PC-9 (cell line): Measurements from ENCODE around the gene ACMSD. TPM values are rescaled to one million over a fixed set of nuclear protein-coding genes. Genes with fewer than 3 reads are reported as not detected.

ENCODE experiments used
- BruUV-seq: library from RNA; stranded (reverse); fragments of 400-500 nt; replicated peaks from 2 replicates; lab custom pipeline; 2021; lab: Mats Ljungman, UMichigan
- CTCF ChIA-PET: fragments of 300-600 bp; sonication (Branson Sonifier 250); formaldehyde crosslinking; loops from one replicate; lab custom pipeline; 2022; ENCODE audit warnings: antibody characterized with exemption; lab: Charles Lee
- POLR2A ChIA-PET: fragments of 300-600 bp; sonication (Branson Sonifier 250); formaldehyde crosslinking; loops from one replicate; lab custom pipeline; 2022; ENCODE audit warnings: antibody characterized with exemption; ENCODE audit not compliant: unreplicated experiment; lab: Charles Lee
- DNase-seq, 2 experiments: peaks; one replicate each; pipeline versions ENCODE4 v3.0.0 to v3.0.0-alpha.2; 2015 to 2022; ENCODE audit warnings: mixed read lengths in 1 of 2
- H2AFZ ChIP-seq: fragments of 200-600 bp; sonication (generic); 2 replicates; pipeline ENCODE4 v1.8.1; 2017; ENCODE audit warnings: antibody characterized with exemption
- H3F3A ChIP-seq: fragments of 200-600 bp; sonication (generic); 2 replicates; pipeline ENCODE4 v1.8.1; 2017; ENCODE audit warnings: antibody characterized with exemption, mild to moderate bottlenecking, low read depth; ENCODE audit not compliant: insufficient read depth
- H3K27ac ChIP-seq: fragments of 200-600 bp; sonication (generic); 2 replicates; pipeline ENCODE4 v1.6.1; 2016; ENCODE audit warnings: mixed run types
- H3K27me3 ChIP-seq: fragments of 200-600 bp; sonication (generic); 2 replicates; pipeline ENCODE4 v1.6.1; 2016; ENCODE audit warnings: low read depth, mixed run types; ENCODE audit not compliant: insufficient read depth
- H3K36me3 ChIP-seq: fragments of 200-600 bp; sonication (generic); 2 replicates; pipeline ENCODE4 v1.6.1; 2016; ENCODE audit warnings: low read depth, mixed run types
- H3K4me1 ChIP-seq: fragments of 200-600 bp; sonication (generic); replicated peaks from 2 replicates; pipeline ENCODE4 v1.6.1; 2016; ENCODE audit warnings: mixed run types; ENCODE audit not compliant: insufficient read depth
- H3K4me2 ChIP-seq: fragments of 200-600 bp; sonication (generic); 2 replicates; pipeline ENCODE4 v1.6.1; 2017; ENCODE audit warnings: mixed run types
- H3K4me3 ChIP-seq: fragments of 200-600 bp; sonication (generic); 2 replicates; pipeline ENCODE4 v1.6.1; 2016; ENCODE audit warnings: mixed run types
- H3K79me2 ChIP-seq: fragments of 200-600 bp; sonication (generic); 2 replicates; pipeline ENCODE4 v1.6.1; 2017; ENCODE audit warnings: low read depth, mixed run types
- H3K9me2 ChIP-seq: fragments of 200-600 bp; sonication (generic); 2 replicates; pipeline ENCODE4 v1.8.1; 2017; ENCODE audit warnings: mild to moderate bottlenecking; ENCODE audit not compliant: insufficient read depth
- H3K9me3 ChIP-seq: fragments of 200-600 bp; sonication (generic); 2 replicates; pipeline ENCODE4 v1.8.1; 2016; ENCODE audit warnings: low read depth; ENCODE audit not compliant: insufficient read depth
- H4K20me1 ChIP-seq: fragments of 200-600 bp; sonication (generic); 2 replicates; pipeline ENCODE4 v1.8.1; 2017; ENCODE audit not compliant: insufficient read depth
- EZH2 ChIP-seq: fragments of 200-600 bp; sonication (generic); IDR thresholded peaks from 2 replicates; pipeline ENCODE4 v1.8.0; 2017; ENCODE audit warnings: antibody characterized with exemption, low read depth
- intact Hi-C: fragments of 100-400 bp; cut with micrococcal nuclease; formaldehyde crosslinking; loops from one replicate; pipeline ENCODE4 v1.10.0; 2022; ENCODE audit not compliant: unreplicated experiment
- total RNA-seq: library from RNA; stranded (reverse); gene quantifications from 2 replicates; pipeline ENCODE4 v1.2.3, GENCODE V29; 2021
- TF ChIP-seq, protein P1 (sequence below): fragments of 200-600 bp; sonication (generic); conservative IDR thresholded peaks from 2 replicates; pipeline ENCODE4 v1.6.1; 2017; ENCODE audit warnings: mixed run types, antibody characterized with exemption, mild to moderate bottlenecking, moderate library complexity

Gene ACMSD
- total RNA-seq, 1 experiment from 2014 or later = not detected

DNA sequence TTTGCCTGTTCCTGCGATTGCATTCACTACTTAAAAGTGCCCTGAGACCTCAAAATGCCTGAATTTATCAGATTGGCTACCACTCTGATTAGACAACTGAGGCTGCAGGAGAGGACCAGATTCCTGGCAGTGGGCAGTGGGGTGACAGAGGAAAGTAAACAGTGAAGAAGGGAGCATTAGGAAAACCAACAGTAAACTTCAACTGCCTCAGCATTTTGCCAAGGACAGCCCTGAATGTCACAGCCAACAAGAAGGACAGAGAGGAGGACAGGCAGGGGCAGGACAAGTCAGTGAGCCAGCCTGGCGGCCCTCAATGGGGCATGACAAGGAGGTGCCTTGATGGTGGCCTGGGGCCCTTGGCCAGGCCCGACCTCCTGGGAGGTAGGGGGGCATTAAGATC is 24.3 kb downstream of the ACMSD start:
- no peaks in the 10 kb centered on the region for H3K9me3 ChIP-seq
- no peaks in the 10 kb centered on the region for H3K9me2 ChIP-seq
- no peaks in the 10 kb centered on the region for H3K36me3 ChIP-seq
- H3K27ac ChIP-seq = no peak overlapping the region
- intact Hi-C loops = no loop called here
- ChIA-PET CTCF (no interaction called here), POLR2A (no interaction called here)
- TF ChIP-seq, protein P1, sequence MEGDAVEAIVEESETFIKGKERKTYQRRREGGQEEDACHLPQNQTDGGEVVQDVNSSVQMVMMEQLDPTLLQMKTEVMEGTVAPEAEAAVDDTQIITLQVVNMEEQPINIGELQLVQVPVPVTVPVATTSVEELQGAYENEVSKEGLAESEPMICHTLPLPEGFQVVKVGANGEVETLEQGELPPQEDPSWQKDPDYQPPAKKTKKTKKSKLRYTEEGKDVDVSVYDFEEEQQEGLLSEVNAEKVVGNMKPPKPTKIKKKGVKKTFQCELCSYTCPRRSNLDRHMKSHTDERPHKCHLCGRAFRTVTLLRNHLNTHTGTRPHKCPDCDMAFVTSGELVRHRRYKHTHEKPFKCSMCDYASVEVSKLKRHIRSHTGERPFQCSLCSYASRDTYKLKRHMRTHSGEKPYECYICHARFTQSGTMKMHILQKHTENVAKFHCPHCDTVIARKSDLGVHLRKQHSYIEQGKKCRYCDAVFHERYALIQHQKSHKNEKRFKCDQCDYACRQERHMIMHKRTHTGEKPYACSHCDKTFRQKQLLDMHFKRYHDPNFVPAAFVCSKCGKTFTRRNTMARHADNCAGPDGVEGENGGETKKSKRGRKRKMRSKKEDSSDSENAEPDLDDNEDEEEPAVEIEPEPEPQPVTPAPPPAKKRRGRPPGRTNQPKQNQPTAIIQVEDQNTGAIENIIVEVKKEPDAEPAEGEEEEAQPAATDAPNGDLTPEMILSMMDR = no peak
- TF ChIP-seq EZH2 = no peak
- no peaks in the 10 kb centered on the region for H3K79me2 ChIP-seq
- no peaks in the 10 kb centered on the region for H3K27me3 ChIP-seq
- no peaks in the 10 kb centered on the region for H4K20me1 ChIP-seq
- no peak overlapping the region for H2AFZ ChIP-seq
- no peak overlapping the region for H3K4me2 ChIP-seq
- no peaks in the 10 kb centered on the region for H3F3A ChIP-seq
- peaks cover 11% of the 10 kb centered on the region; the same call in 1 of the 2 replicates for H3K4me1 ChIP-seq
- no peak for DNase-seq
- no peak overlapping the region for H3K4me3 ChIP-seq
- BruUV-seq = no TSS peak

DNA sequence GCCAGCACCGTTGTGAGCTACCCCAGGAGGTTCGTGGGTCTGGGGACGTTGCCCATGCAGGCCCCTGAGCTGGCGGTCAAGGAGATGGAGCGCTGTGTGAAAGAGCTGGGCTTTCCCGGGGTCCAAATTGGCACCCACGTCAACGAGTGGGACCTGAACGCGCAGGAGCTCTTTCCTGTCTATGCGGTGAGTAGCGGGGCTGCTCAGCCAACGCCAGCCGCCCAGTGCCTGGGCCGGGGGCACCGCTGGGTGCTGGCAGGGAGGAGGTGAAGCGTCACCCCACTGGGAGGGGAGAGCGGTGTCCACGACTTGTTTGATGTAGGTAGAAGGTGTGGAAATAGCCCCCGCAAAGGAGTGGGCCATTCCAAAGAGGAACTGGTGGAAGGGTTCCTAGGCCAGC is 25.0 kb downstream of the ACMSD start:
- H4K20me1 ChIP-seq = no peaks in the 10 kb centered on the region
- no peaks in the 10 kb centered on the region for H3K9me2 ChIP-seq
- H3K27ac ChIP-seq = no peak overlapping the region
- H3K36me3 ChIP-seq = no peaks in the 10 kb centered on the region
- no peak for DNase-seq
- H3K4me1 ChIP-seq = peaks cover 11% of the 10 kb centered on the region; the same call in 1 of the 2 replicates
- BruUV-seq = no TSS peak
- no peak overlapping the region for H2AFZ ChIP-seq
- no peaks in the 10 kb centered on the region for H3K9me3 ChIP-seq
- H3K27me3 ChIP-seq = no peaks in the 10 kb centered on the region
- CTCF ChIA-PET = no interaction called here
- H3K4me3 ChIP-seq = no peak overlapping the region
- H3F3A ChIP-seq = no peaks in the 10 kb centered on the region
- TF ChIP-seq EZH2 = no peak
- TF ChIP-seq, protein P1 = no peak
- H3K79me2 ChIP-seq = no peaks in the 10 kb centered on the region
- POLR2A ChIA-PET = interaction anchor here (0.6 kb wide), 1 partner anchor 102 kb away, joined by 3 read pairs; no protein-coding TSS in a partner anchor
- intact Hi-C loops = no loop called here
- no peak overlapping the region for H3K4me2 ChIP-seq

DNA sequence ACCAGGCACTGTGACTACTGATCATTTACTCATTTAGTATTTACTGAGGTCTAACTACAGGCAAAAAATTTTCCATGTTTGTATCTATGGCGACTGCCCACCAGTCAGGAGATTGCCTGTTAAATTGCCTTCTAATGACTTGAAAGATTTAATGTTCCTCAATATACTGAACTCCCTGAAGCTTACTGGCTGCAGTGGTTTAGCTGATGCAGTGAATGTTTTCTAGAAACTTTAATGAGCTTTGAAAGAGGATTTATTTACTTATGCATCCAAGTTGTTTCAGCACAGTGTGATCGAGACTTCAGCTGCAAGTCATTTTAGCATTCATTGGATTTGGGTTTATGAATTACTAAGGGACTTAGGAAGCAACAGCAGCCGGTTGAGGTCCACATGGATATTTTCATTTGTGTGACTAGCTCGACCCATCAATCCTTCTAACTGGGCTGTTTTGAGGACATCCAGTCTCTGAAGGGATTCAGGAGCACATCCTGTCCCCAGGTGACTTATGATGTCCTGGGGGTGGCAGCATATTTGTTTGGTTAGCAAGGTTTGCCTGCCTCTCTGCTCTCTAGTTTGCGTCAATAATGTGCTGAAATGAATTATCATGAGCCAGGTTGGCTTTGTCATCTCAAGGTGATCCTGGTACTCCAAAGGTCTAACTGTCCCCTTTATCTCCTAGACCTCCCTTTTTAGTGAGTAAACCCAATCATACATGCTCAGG is 26.8 kb downstream of the ACMSD start:
- no peaks in the 10 kb centered on the region for H3K36me3 ChIP-seq
- ChIA-PET CTCF (no interaction called here), POLR2A (no interaction called here)
- TF ChIP-seq, protein P1 = no peak
- TF ChIP-seq EZH2 = no peak
- no peak overlapping the region for H3K4me3 ChIP-seq
- intact Hi-C loops = no loop called here
- no peaks in the 10 kb centered on the region for H3K9me2 ChIP-seq
- H3K4me2 ChIP-seq = no peak overlapping the region
- no peak overlapping the region for H3K27ac ChIP-seq
- no peaks in the 10 kb centered on the region for H3K79me2 ChIP-seq
- no peak overlapping the region for H2AFZ ChIP-seq
- DNase-seq = no peak
- no peaks in the 10 kb centered on the region for H3F3A ChIP-seq
- H3K9me3 ChIP-seq = no peaks in the 10 kb centered on the region
- no peaks in the 10 kb centered on the region for H4K20me1 ChIP-seq
- BruUV-seq = no TSS peak
- H3K4me1 ChIP-seq = peaks cover 11% of the 10 kb centered on the region; the same call in 1 of the 2 replicates
- no peaks in the 10 kb centered on the region for H3K27me3 ChIP-seq
